Liver (tissue), 9 donors: Measurements from ENCODE around the gene CEP135. TPM values are rescaled to one million over a fixed set of nuclear protein-coding genes. Genes with fewer than 3 reads are reported as not detected.
"Not testable (repeated sequence)": the region's sequence is repeated elsewhere in the genome, so short reads cannot be mapped to it uniquely, and the experiment has no call there.

ENCODE experiments used
- DNase-seq: peaks from one replicate; pipeline ENCODE4 v3.0.0-alpha.2; 2017; ENCODE audit warnings: low spot score
- H3K27ac ChIP-seq, 2 donors: one replicate each; pipeline ENCODE4 v1.7.0; 2013; ENCODE audit warnings: inconsistent platforms in 2 of 2, low read length in 2 of 2, control low read depth in 1 of 2, low read depth in 1 of 2, mild to moderate bottlenecking in 1 of 2
- H3K27me3 ChIP-seq, 4 donors: one replicate each; pipeline versions ENCODE4 v1.6.1 to v1.7.0; 2013; ENCODE audit warnings: low read length in 3 of 4, inconsistent platforms in 1 of 4, mild to moderate bottlenecking in 1 of 4, moderate library complexity in 1 of 4; ENCODE audit not compliant: control insufficient read depth in 4 of 4, insufficient read depth in 4 of 4
- H3K36me3 ChIP-seq, 4 donors: one replicate each; pipeline versions ENCODE4 v1.6.1 to v1.7.0; 2013; ENCODE audit warnings: low read length in 3 of 4, mild to moderate bottlenecking in 3 of 4, low read depth in 1 of 4, moderate library complexity in 1 of 4; ENCODE audit not compliant: control insufficient read depth in 4 of 4, insufficient read depth in 3 of 4
- H3K4me1 ChIP-seq, 4 donors: one replicate each; pipeline versions ENCODE4 v1.6.1 to v1.7.0; 2013; ENCODE audit warnings: low read length in 3 of 4, mild to moderate bottlenecking in 3 of 4, moderate library complexity in 1 of 4; ENCODE audit not compliant: control insufficient read depth in 4 of 4, insufficient read depth in 4 of 4
- H3K4me3 ChIP-seq, 3 donors: one replicate each; pipeline versions ENCODE4 v1.6.1 to v1.7.0; 2013; ENCODE audit warnings: low read length in 3 of 3, control low read depth in 1 of 3, low read depth in 1 of 3, mild to moderate bottlenecking in 1 of 3
- H3K9ac ChIP-seq, 2 donors: one replicate each; pipeline ENCODE4 v1.7.0; 2013; ENCODE audit warnings: low read length in 2 of 2, mild to moderate bottlenecking in 2 of 2, moderate library complexity in 2 of 2, control low read depth in 1 of 2, low read depth in 1 of 2
- H3K9me3 ChIP-seq, 4 donors: one replicate each; pipeline versions ENCODE4 v1.6.1 to v1.7.0; 2013; ENCODE audit warnings: low read length in 3 of 4; ENCODE audit not compliant: control insufficient read depth in 4 of 4
- EGR1 ChIP-seq, 2 donors: IDR thresholded peaks; 2 replicates each; pipeline ENCODE4 v1.6.1; 2016 to 2018; ENCODE audit warnings: antibody characterized with exemption in 2 of 2, low read depth in 2 of 2
- FOXA1 ChIP-seq: IDR thresholded peaks from 2 replicates; pipeline ENCODE4 v1.6.1; 2016; ENCODE audit warnings: antibody characterized with exemption
- FOXA2 ChIP-seq: IDR thresholded peaks from 2 replicates; pipeline ENCODE4 v1.6.1; 2016; ENCODE audit warnings: antibody characterized with exemption
- GABPA ChIP-seq, 2 donors: IDR thresholded peaks in 1 of 2; conservative IDR thresholded peaks in 1 of 2; 2 replicates each; pipeline ENCODE4 v1.6.1; 2016; ENCODE audit warnings: antibody characterized with exemption in 2 of 2, mild to moderate bottlenecking in 1 of 2, moderate library complexity in 1 of 2
- HNF4A ChIP-seq, 2 donors: conservative IDR thresholded peaks; 2 replicates each; pipeline ENCODE4 v1.6.1; 2016; ENCODE audit warnings: antibody characterized with exemption in 2 of 2, mild to moderate bottlenecking in 2 of 2
- HNF4G ChIP-seq: IDR thresholded peaks from 2 replicates; pipeline ENCODE4 v1.6.1; 2016; ENCODE audit warnings: antibody characterized with exemption
- JUND ChIP-seq, 2 donors: IDR thresholded peaks; 2 replicates each; pipeline ENCODE4 v1.6.1; 2016; ENCODE audit warnings: antibody characterized with exemption in 2 of 2
- NR2F2 ChIP-seq: IDR thresholded peaks from 2 replicates; pipeline ENCODE4 v1.6.1; 2016; ENCODE audit warnings: antibody characterized with exemption
- RAD21 ChIP-seq, 2 donors: IDR thresholded peaks; 2 replicates each; pipeline ENCODE4 v1.6.1; 2016; ENCODE audit warnings: antibody characterized with exemption in 2 of 2, mild to moderate bottlenecking in 2 of 2
- RXRA ChIP-seq, 2 donors: IDR thresholded peaks; 2 replicates each; pipeline ENCODE4 v1.6.1; 2017 to 2018; ENCODE audit warnings: antibody characterized with exemption in 2 of 2, mild to moderate bottlenecking in 1 of 2
- SP1 ChIP-seq: IDR thresholded peaks from 2 replicates; pipeline ENCODE4 v1.6.1; 2018; ENCODE audit warnings: antibody characterized with exemption, mild to moderate bottlenecking
- TAF1 ChIP-seq: conservative IDR thresholded peaks from 2 replicates; pipeline ENCODE4 v1.6.1; 2016; ENCODE audit warnings: antibody characterized with exemption, mild to moderate bottlenecking
- YY1 ChIP-seq: IDR thresholded peaks from 2 replicates; pipeline ENCODE4 v1.6.1; 2016; ENCODE audit warnings: antibody characterized with exemption, mild to moderate bottlenecking
- WGBS: extraction: QIAGEN DNeasy Blood & Tissue Kit; methylation state at CpG from one replicate; pipeline ENCODE4 v1.1.7; 2013; 5-methylcytosine and 5-hydroxymethylcytosine counted together
- polyA plus RNA-seq, 2 donors: library from polyadenylated mRNA; stranded (reverse) in 1 of 2; unstranded in 1 of 2; fragments of 200-250 nt in 1 of 2; fragments of >200 nt in 1 of 2; fragmentation: Nextera tagmentation in 1 of 2; extraction: Ambion mirVana in 1 of 2; gene quantifications; one replicate each; pipeline versions ENCODE4 v1.2.1 to v1.2.3, GENCODE V29; 2013 to 2015
- total RNA-seq, 2 donors: library from RNA; depleted of rRNA; stranded (reverse); fragments of >200 nt; gene quantifications; one replicate each; pipeline ENCODE4 v1.2.3, GENCODE V29; 2014
- TF ChIP-seq, protein P1 (sequence below): IDR thresholded peaks from 2 replicates; pipeline ENCODE4 v1.6.1; 2016; ENCODE audit warnings: antibody characterized with exemption
- TF ChIP-seq, protein P2 (sequence below): IDR thresholded peaks from 2 replicates; pipeline ENCODE4 v1.6.1; 2016; ENCODE audit warnings: antibody characterized with exemption
- TF ChIP-seq, protein P3 (sequence below): IDR thresholded peaks from 2 replicates; pipeline ENCODE4 v1.6.1; 2016; ENCODE audit warnings: antibody characterized with exemption
- TF ChIP-seq, protein P4 (sequence below): fragments of 150-350 bp; IDR thresholded peaks from 2 replicates; pipeline ENCODE4 v1.5.1; 2017; ENCODE audit warnings: improper control_type of control experiment, low read depth, low read length; ENCODE audit not compliant: missing input control
- TF ChIP-seq, protein P5 (sequence below): IDR thresholded peaks from 2 replicates; pipeline ENCODE4 v1.6.1; 2016; ENCODE audit warnings: antibody characterized with exemption, mild to moderate bottlenecking
- donor health status: healthy.
- donor health status: healthy.
- donor health status: healthy.
- donor health status: healthy.
- donor health status: healthy.

CEP135 gene
- total and polyA plus RNA-seq, 4 donors = 0.47 to 9.8 (median 1.9) TPM

DNA sequence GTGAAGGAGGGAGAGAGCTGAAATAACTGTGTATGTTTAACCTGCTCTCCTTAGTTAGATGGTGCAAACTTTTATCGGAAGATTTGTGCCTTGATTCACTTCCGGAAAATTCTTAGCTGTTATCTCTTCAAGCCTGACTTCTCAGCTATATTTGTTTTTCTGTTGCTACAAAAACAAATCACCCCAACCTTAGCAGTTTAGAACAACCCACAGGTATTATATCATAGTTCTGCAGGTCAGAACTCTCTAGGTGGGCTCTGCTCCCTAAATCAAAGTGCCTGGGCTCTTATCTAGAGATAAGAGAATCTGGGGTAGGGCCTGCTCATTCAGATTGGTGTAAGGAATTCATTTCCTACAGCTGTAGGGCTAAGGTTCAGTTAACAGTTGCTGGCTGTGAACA lies 15.1 kb upstream of the CEP135 start:
- 59% methylated on average over 2 of the region's 2 CpGs for WGBS
- no peaks in the 10 kb centered on the region for H3K4me1 ChIP-seq
- H3K27ac ChIP-seq = no peak overlapping the region
- H3K4me3 ChIP-seq = no peak overlapping the region
- TF ChIP-seq EGR1 (IDR thresholded peaks at IDR 0.05; ENCODE audit: low read depth in 2 of 2) = no peak
- TF ChIP-seq FOXA2 = no peak
- peaks cover 0 to 3% (median 0%) of the 10 kb centered on the region in 4 donors for H3K27me3 ChIP-seq
- no peak for DNase-seq
- no peaks in the 10 kb centered on the region for H3K36me3 ChIP-seq
- no peak overlapping the region for H3K9ac ChIP-seq
- H3K9me3 ChIP-seq = peaks cover 0 to 8% (median 5%) of the 10 kb centered on the region in 4 donors

DNA sequence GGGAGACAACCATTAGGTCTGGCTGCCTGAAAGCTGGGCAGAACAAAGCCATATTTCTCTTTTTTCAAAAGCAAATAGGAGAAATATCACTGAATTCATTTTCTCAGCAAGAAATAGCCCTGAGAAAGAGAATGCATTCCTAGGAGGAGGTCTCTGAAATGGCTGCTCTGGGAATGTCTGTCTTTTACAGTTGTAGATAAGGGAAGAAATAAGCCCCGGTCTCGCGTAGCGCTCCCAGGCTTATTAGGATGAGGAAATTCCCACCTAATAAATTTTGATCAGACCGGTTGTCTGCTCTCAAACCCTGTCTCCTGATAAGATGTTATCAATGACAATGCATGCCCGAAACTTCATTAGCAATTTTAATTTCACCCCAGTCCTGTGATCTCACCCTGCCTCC lies 12.8 kb upstream of the CEP135 start:
- 95% methylated on average over 6 of the region's 6 CpGs for WGBS
- H3K4me3 ChIP-seq, H3K36me3 ChIP-seq, H3K27ac ChIP-seq, H3K4me1 ChIP-seq, H3K9me3 ChIP-seq, H3K9ac ChIP-seq, DNase-seq, H3K27me3 ChIP-seq: not testable (repeated sequence)

DNA sequence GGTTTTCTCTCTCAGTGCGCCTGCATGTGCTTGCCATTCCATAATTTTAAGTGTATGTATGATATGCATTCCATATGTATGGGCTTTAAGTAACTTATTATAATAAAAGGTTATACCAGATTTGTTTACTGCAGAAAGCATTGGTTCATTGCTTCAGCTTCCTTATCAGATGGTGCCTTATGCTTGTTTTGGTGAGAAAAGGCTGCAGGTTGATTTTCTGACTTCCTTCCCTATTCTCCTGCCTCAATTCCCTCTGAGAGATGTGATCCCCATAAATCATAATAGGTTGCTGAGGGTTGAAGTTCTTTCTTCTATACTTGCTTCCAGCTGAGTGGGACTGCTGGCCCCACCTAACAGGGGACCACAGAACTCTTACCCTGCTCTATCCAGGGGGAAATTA lies 10.3 kb upstream of the CEP135 start:
- WGBS = 97% methylated on average over 1 of the region's 1 CpG
- Histone ChIP-seq H3K4me1 (no peaks in the 10 kb centered on the region), H3K36me3 (no peaks in the 10 kb centered on the region), H3K9me3 (peaks cover 0 to 8% (median 4%) of the 10 kb centered on the region in 4 donors), H3K9ac (no peak overlapping the region), H3K27ac (no peak overlapping the region), H3K4me3 (no peak overlapping the region), H3K27me3 (peaks cover 0 to 3% (median 0%) of the 10 kb centered on the region in 4 donors)
- TF ChIP-seq TAF1 (no peak), YY1 (no peak), RAD21 (IDR thresholded peaks at IDR 0.05) (no peak), JUND (IDR thresholded peaks at IDR 0.05) (no peak), SP1 (no peak), NR2F2 (no peak), EGR1 (IDR thresholded peaks at IDR 0.05; ENCODE audit: low read depth in 2 of 2) (no peak), HNF4A (conservative IDR thresholded peaks at IDR 0.05) (no peak), RXRA (IDR thresholded peaks at IDR 0.05) (no peak), FOXA1 (no peak), FOXA2 (no peak), GABPA (IDR thresholded peaks at IDR 0.05 in 1 of 2, conservative IDR thresholded peaks at IDR 0.05 in 1 of 2) (no peak), HNF4G (no peak)
- TF ChIP-seq, protein P1, sequence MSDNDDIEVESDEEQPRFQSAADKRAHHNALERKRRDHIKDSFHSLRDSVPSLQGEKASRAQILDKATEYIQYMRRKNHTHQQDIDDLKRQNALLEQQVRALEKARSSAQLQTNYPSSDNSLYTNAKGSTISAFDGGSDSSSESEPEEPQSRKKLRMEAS = no peak
- TF ChIP-seq, protein P2, sequence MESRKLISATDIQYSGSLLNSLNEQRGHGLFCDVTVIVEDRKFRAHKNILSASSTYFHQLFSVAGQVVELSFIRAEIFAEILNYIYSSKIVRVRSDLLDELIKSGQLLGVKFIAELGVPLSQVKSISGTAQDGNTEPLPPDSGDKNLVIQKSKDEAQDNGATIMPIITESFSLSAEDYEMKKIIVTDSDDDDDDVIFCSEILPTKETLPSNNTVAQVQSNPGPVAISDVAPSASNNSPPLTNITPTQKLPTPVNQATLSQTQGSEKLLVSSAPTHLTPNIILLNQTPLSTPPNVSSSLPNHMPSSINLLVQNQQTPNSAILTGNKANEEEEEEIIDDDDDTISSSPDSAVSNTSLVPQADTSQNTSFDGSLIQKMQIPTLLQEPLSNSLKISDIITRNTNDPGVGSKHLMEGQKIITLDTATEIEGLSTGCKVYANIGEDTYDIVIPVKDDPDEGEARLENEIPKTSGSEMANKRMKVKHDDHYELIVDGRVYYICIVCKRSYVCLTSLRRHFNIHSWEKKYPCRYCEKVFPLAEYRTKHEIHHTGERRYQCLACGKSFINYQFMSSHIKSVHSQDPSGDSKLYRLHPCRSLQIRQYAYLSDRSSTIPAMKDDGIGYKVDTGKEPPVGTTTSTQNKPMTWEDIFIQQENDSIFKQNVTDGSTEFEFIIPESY = no peak
- TF ChIP-seq, protein P3, sequence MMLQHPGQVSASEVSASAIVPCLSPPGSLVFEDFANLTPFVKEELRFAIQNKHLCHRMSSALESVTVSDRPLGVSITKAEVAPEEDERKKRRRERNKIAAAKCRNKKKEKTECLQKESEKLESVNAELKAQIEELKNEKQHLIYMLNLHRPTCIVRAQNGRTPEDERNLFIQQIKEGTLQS = no peak
- TF ChIP-seq, protein P4, sequence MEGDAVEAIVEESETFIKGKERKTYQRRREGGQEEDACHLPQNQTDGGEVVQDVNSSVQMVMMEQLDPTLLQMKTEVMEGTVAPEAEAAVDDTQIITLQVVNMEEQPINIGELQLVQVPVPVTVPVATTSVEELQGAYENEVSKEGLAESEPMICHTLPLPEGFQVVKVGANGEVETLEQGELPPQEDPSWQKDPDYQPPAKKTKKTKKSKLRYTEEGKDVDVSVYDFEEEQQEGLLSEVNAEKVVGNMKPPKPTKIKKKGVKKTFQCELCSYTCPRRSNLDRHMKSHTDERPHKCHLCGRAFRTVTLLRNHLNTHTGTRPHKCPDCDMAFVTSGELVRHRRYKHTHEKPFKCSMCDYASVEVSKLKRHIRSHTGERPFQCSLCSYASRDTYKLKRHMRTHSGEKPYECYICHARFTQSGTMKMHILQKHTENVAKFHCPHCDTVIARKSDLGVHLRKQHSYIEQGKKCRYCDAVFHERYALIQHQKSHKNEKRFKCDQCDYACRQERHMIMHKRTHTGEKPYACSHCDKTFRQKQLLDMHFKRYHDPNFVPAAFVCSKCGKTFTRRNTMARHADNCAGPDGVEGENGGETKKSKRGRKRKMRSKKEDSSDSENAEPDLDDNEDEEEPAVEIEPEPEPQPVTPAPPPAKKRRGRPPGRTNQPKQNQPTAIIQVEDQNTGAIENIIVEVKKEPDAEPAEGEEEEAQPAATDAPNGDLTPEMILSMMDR = no peak
- TF ChIP-seq, protein P5, sequence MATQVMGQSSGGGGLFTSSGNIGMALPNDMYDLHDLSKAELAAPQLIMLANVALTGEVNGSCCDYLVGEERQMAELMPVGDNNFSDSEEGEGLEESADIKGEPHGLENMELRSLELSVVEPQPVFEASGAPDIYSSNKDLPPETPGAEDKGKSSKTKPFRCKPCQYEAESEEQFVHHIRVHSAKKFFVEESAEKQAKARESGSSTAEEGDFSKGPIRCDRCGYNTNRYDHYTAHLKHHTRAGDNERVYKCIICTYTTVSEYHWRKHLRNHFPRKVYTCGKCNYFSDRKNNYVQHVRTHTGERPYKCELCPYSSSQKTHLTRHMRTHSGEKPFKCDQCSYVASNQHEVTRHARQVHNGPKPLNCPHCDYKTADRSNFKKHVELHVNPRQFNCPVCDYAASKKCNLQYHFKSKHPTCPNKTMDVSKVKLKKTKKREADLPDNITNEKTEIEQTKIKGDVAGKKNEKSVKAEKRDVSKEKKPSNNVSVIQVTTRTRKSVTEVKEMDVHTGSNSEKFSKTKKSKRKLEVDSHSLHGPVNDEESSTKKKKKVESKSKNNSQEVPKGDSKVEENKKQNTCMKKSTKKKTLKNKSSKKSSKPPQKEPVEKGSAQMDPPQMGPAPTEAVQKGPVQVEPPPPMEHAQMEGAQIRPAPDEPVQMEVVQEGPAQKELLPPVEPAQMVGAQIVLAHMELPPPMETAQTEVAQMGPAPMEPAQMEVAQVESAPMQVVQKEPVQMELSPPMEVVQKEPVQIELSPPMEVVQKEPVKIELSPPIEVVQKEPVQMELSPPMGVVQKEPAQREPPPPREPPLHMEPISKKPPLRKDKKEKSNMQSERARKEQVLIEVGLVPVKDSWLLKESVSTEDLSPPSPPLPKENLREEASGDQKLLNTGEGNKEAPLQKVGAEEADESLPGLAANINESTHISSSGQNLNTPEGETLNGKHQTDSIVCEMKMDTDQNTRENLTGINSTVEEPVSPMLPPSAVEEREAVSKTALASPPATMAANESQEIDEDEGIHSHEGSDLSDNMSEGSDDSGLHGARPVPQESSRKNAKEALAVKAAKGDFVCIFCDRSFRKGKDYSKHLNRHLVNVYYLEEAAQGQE = no peak
- no peak for DNase-seq
